Measurements from ENCODE around the gene TCF15.

Gene TCF15

GRCh38 chr20:618980-619379 is 8.9 kb upstream of the TCF15 start:
- TF ChIP-seq TAF1 (IDR thresholded peaks at IDR 0.05; ENCODE audit: borderline replicate concordance, insufficient read depth, low read length), result no peak
- no peak for TF ChIP-seq SIN3A (IDR thresholded peaks at IDR 0.05; ENCODE audit: borderline replicate concordance, insufficient read depth, low read length)
- no peak for TF ChIP-seq FOXP2 (optimal IDR thresholded peaks at IDR 0.05; ENCODE audit: borderline replicate concordance, extremely low read depth, extremely low read length, insufficient read depth)
- TF ChIP-seq, protein P1, sequence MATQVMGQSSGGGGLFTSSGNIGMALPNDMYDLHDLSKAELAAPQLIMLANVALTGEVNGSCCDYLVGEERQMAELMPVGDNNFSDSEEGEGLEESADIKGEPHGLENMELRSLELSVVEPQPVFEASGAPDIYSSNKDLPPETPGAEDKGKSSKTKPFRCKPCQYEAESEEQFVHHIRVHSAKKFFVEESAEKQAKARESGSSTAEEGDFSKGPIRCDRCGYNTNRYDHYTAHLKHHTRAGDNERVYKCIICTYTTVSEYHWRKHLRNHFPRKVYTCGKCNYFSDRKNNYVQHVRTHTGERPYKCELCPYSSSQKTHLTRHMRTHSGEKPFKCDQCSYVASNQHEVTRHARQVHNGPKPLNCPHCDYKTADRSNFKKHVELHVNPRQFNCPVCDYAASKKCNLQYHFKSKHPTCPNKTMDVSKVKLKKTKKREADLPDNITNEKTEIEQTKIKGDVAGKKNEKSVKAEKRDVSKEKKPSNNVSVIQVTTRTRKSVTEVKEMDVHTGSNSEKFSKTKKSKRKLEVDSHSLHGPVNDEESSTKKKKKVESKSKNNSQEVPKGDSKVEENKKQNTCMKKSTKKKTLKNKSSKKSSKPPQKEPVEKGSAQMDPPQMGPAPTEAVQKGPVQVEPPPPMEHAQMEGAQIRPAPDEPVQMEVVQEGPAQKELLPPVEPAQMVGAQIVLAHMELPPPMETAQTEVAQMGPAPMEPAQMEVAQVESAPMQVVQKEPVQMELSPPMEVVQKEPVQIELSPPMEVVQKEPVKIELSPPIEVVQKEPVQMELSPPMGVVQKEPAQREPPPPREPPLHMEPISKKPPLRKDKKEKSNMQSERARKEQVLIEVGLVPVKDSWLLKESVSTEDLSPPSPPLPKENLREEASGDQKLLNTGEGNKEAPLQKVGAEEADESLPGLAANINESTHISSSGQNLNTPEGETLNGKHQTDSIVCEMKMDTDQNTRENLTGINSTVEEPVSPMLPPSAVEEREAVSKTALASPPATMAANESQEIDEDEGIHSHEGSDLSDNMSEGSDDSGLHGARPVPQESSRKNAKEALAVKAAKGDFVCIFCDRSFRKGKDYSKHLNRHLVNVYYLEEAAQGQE (IDR thresholded peaks at IDR 0.05; ENCODE audit: insufficient read depth in 1 of 2, low read depth in 2 of 2, low read length in 2 of 2), result no peak
- TF ChIP-seq POLR2AphosphoS5 (IDR thresholded peaks at IDR 0.05; ENCODE audit: low read depth, low read length), result no peak

DNA sequence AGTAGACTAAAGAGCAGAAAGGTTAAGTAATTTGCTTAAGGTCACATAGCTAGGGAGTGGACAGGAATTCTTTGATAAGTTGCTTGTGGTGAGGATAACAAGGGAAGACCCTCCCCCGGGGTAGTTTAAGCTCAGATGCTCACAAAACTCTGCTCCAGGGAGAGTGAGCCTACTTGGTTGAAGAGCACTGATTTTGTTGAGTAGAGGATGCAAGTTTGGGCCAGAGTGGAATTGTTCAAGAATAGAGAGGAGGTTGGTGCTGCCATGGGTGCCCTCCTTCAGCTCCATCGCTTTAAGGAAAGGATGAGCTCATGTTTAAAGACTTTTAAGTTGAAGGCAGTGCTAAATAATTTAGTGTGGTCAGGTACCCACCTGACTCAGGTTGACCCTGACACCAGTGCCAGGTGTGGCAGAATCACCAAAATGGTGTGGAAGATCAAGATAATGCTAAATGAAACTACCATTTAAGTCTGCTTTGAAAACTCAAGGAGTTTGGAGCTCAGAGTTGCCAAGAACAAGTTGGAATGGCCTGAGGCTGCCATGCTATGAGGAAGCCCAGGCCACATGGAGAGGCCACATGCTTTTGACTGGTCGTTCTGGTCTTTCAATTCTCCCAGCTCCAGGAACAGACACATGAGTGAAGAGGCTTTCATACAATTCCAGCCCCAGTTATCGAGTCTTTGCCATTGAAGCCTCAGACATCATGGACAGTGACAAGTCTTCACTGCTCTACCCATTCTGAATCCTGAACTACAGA is 8.0 kb upstream of the TCF15 start:
- TF ChIP-seq POLR2AphosphoS5 (IDR thresholded peaks at IDR 0.05; ENCODE audit: low read depth, low read length), result no peak
- TF ChIP-seq, protein P1 (IDR thresholded peaks at IDR 0.05; ENCODE audit: insufficient read depth in 1 of 2, low read depth in 2 of 2, low read length in 2 of 2), result no peak
- TF ChIP-seq TAF1 (IDR thresholded peaks at IDR 0.05; ENCODE audit: borderline replicate concordance, insufficient read depth, low read length), result no peak
- TF ChIP-seq FOXP2 (optimal IDR thresholded peaks at IDR 0.05; ENCODE audit: borderline replicate concordance, extremely low read depth, extremely low read length, insufficient read depth), result no peak
- TF ChIP-seq SIN3A (IDR thresholded peaks at IDR 0.05; ENCODE audit: borderline replicate concordance, insufficient read depth, low read length), result no peak

DNA sequence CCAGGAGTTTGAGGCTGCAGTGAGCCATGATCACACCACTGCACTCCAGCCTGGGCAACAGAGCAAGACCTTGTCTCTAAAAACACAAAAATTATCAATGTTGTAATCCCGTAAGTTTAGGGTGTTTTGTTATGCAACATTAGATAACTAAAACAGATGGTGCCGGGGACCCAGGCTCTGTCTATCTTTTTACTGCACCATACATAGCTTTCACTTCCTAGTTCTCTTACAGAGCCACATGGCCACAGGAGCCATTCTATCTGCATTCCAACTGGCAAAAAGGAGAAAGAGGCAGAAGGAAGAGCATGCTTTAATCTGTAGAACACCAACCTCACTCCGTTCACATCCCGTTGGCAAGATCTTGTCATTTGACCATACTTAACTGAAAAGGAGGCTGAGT is 5.4 kb upstream of the TCF15 start:
- no peak for TF ChIP-seq POLR2AphosphoS5 (IDR thresholded peaks at IDR 0.05; ENCODE audit: low read depth, low read length)
- TF ChIP-seq TAF1 (IDR thresholded peaks at IDR 0.05; ENCODE audit: borderline replicate concordance, insufficient read depth, low read length), result no peak
- TF ChIP-seq FOXP2 (optimal IDR thresholded peaks at IDR 0.05; ENCODE audit: borderline replicate concordance, extremely low read depth, extremely low read length, insufficient read depth), result no peak
- TF ChIP-seq, protein P1 (IDR thresholded peaks at IDR 0.05; ENCODE audit: insufficient read depth in 1 of 2, low read depth in 2 of 2, low read length in 2 of 2), result no peak
- TF ChIP-seq SIN3A (IDR thresholded peaks at IDR 0.05; ENCODE audit: borderline replicate concordance, insufficient read depth, low read length), result no peak

DNA sequence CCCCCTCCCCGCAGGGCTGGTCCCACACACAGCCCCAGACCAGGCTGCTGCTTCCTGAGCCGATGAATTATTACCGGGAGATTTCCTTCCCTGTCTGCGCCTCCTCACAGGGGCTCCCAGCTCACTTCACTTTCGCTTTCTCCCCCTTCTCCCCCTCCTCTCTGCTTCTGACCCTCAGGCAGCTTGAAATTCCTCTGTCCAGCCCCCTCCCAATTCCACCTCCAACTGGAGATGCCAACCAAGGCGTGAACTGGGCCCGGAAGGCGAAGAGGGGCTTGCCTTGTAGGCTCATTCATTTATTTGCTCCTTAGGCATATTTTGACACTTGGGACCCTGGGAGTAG is 1.7 kb upstream of the TCF15 start:
- TF ChIP-seq, protein P1 (IDR thresholded peaks at IDR 0.05; ENCODE audit: insufficient read depth in 1 of 2, low read depth in 2 of 2, low read length in 2 of 2), result no peak
- no peak for TF ChIP-seq POLR2AphosphoS5 (IDR thresholded peaks at IDR 0.05; ENCODE audit: low read depth, low read length)
- TF ChIP-seq SIN3A (IDR thresholded peaks at IDR 0.05; ENCODE audit: borderline replicate concordance, insufficient read depth, low read length), result no peak
- TF ChIP-seq TAF1 (IDR thresholded peaks at IDR 0.05; ENCODE audit: borderline replicate concordance, insufficient read depth, low read length), result no peak
- no peak for TF ChIP-seq FOXP2 (optimal IDR thresholded peaks at IDR 0.05; ENCODE audit: borderline replicate concordance, extremely low read depth, extremely low read length, insufficient read depth)

Data from PFSK-1 (cell line).